ENCODE results near the gene VSIG8.
A peak's percentile ranks its signal among the peaks of the same experiment; 100 is the strongest.
"Not testable (repeated sequence)": the region's sequence is repeated elsewhere in the genome, so short reads cannot be mapped to it uniquely, and the experiment has no call there.

VSIG8 gene

DNA sequence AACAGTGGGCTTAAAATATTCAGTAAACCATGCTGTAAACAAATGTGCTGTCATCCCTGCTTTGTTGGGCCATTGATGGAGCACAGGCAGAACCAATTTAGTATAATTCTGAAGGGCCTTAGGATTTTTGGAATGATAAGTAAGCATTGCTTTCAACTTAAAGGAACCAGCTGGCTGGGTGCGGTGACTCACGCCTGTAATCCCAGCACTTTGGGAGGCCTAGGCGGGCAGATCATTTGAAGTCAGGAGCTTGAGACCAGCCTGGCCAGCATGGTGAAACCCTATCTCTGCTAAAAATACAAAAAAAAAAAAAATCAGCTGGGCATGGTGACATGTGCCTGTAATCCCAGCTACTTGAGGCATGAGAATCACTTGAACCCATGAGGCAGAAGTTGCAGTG is 41.6 kb upstream of the VSIG8 start:
- 65% methylated on average over 3 of the region's 3 CpGs for WGBS
- H3K27ac ChIP-seq (ENCODE audit: low read length, poor library complexity, severe bottlenecking); H3K36me3 ChIP-seq (ENCODE audit: control insufficient read depth in 1 of 2, insufficient read depth in 2 of 2, low read depth in 1 of 2, low read length in 2 of 2); H3K23ac ChIP-seq (ENCODE audit: low read length in 2 of 2); H3K9me3 ChIP-seq (ENCODE audit: control insufficient read depth, low read length); H4K8ac ChIP-seq (ENCODE audit: low read length); H2BK15ac ChIP-seq (ENCODE audit: low read depth, poor library complexity, severe bottlenecking); H3K4me1 ChIP-seq (ENCODE audit: control insufficient read depth, insufficient read depth, low read depth, low read length); H3K4me3 ChIP-seq (ENCODE audit: insufficient read depth in 1 of 2, low read depth in 1 of 2, low read length in 2 of 2); H3K4ac ChIP-seq (ENCODE audit: low read depth in 1 of 2, low read length in 2 of 2); H4K91ac ChIP-seq (ENCODE audit: low read length); H2AFZ ChIP-seq (ENCODE audit: low read depth, low read length); H3K18ac ChIP-seq (ENCODE audit: low read depth in 1 of 2, low read length in 2 of 2); H2BK120ac ChIP-seq (ENCODE audit: low read depth, low read length); H2AK5ac ChIP-seq (ENCODE audit: low read length, severe bottlenecking); H3K4me2 ChIP-seq (ENCODE audit: low read length, poor library complexity, severe bottlenecking); H3K9ac ChIP-seq (ENCODE audit: low read length); DNase-seq; H2BK12ac ChIP-seq (ENCODE audit: low read length in 2 of 2); H3K79me1 ChIP-seq (replicated peaks; ENCODE audit: low read length, poor library complexity, severe bottlenecking); H3K14ac ChIP-seq (ENCODE audit: low read length in 2 of 2); H2BK5ac ChIP-seq (ENCODE audit: low read depth, low read length, poor library complexity, severe bottlenecking); H3K27me3 ChIP-seq (ENCODE audit: control insufficient read depth in 1 of 2, insufficient read depth in 1 of 2, low read length in 2 of 2): not testable (repeated sequence)

DNA sequence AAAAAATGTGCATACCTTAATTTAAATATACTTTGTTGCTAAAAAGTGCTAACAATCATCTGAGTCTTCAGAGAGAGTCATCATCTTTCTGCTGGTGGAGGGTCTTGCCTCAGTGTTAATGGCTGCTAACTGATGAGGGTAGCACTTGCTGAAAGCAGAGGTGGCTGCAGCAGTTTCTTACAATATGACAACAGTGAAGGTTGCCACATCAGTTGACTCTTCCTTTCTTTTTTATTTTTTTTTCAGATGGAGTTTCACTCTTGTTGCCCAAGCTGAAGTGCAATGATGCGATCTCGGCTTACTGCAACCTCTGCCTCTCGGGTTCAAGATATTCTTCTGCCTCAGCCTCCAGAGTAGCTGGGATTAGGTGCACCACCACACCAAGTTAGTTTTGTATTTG is 40.1 kb upstream of the VSIG8 start:
- H4K8ac ChIP-seq (ENCODE audit: low read length), result no peak overlapping the region
- no peak overlapping the region for H3K23ac ChIP-seq (ENCODE audit: low read length in 2 of 2)
- H3K36me3 ChIP-seq (ENCODE audit: control insufficient read depth in 1 of 2, insufficient read depth in 2 of 2, low read depth in 1 of 2, low read length in 2 of 2), result no peaks in the 10 kb centered on the region
- no peak overlapping the region for H2BK15ac ChIP-seq (ENCODE audit: low read depth, poor library complexity, severe bottlenecking)
- no peak overlapping the region for H3K27ac ChIP-seq (ENCODE audit: low read length, poor library complexity, severe bottlenecking)
- no peak overlapping the region for H3K9ac ChIP-seq (ENCODE audit: low read length)
- no peaks in the 10 kb centered on the region for H3K79me1 ChIP-seq (replicated peaks; ENCODE audit: low read length, poor library complexity, severe bottlenecking)
- no peak overlapping the region for H2BK12ac ChIP-seq (ENCODE audit: low read length in 2 of 2)
- H3K14ac ChIP-seq (ENCODE audit: low read length in 2 of 2), result no peak overlapping the region
- no peak overlapping the region for H2BK5ac ChIP-seq (ENCODE audit: low read depth, low read length, poor library complexity, severe bottlenecking)
- 96% methylated on average over 3 of the region's 3 CpGs for WGBS
- no peak overlapping the region for H3K4me3 ChIP-seq (ENCODE audit: insufficient read depth in 1 of 2, low read depth in 1 of 2, low read length in 2 of 2)
- no peak overlapping the region for H3K4ac ChIP-seq (ENCODE audit: low read depth in 1 of 2, low read length in 2 of 2)
- no peak overlapping the region for H3K18ac ChIP-seq (ENCODE audit: low read depth in 1 of 2, low read length in 2 of 2)
- H2BK120ac ChIP-seq (ENCODE audit: low read depth, low read length), result no peak overlapping the region
- H3K27me3 ChIP-seq (ENCODE audit: control insufficient read depth in 1 of 2, insufficient read depth in 1 of 2, low read length in 2 of 2), result peaks cover 0 to 4% of the 10 kb centered on the region in 2 experiments
- H3K4me2 ChIP-seq (ENCODE audit: low read length, poor library complexity, severe bottlenecking), result no peak overlapping the region
- no peak for DNase-seq
- peaks cover 7% of the 10 kb centered on the region for H3K9me3 ChIP-seq (ENCODE audit: control insufficient read depth, low read length)
- H3K4me1 ChIP-seq (ENCODE audit: control insufficient read depth, insufficient read depth, low read depth, low read length), result peaks cover 12% of the 10 kb centered on the region
- H4K91ac ChIP-seq (ENCODE audit: low read length), result no peak overlapping the region
- no peak overlapping the region for H2AFZ ChIP-seq (ENCODE audit: low read depth, low read length)
- no peak overlapping the region for H2AK5ac ChIP-seq (ENCODE audit: low read length, severe bottlenecking)

DNA sequence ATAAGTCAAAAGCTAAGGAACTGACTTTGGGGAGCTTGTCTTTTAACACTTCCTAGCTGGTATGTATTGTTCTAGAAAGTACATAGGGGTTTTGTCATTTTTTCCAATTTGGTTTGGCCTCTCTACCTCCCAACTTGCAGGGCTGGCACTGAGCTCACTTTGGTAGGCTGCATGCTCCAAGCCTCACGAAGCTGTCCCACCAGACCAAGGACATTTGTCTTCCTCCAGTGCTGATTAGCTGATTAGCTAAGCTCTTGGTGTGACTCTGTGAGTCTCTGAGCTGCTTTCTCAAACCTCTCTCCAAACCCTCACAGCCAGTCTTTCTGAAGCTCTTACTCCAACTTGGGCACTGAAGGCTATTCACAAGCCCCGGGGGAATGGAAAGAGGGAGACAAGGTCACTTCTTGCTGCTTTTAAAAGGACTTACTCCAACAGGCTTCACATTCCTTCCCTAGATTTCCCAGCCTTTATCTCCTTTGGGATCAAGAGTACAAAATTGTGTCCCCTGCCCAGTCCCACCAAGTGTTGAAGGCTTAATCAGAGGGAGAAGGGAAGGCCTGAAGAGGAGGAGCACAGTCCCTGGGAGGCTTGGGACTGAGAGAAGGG is 38.4 kb upstream of the VSIG8 start:
- Histone ChIP-seq H3K9ac (ENCODE audit: low read length) (peak overlapping the region; percentile 64), H3K4ac (ENCODE audit: low read depth in 1 of 2, low read length in 2 of 2) (peak overlapping the region in 1 of 2 experiments; percentile 24), H3K36me3 (ENCODE audit: control insufficient read depth in 1 of 2, insufficient read depth in 2 of 2, low read depth in 1 of 2, low read length in 2 of 2) (no peaks in the 10 kb centered on the region), H4K8ac (ENCODE audit: low read length) (no peak overlapping the region), H2BK120ac (ENCODE audit: low read depth, low read length) (peak overlapping the region; percentile 12), H2AK5ac (ENCODE audit: low read length, severe bottlenecking) (no peak overlapping the region), H2BK15ac (ENCODE audit: low read depth, poor library complexity, severe bottlenecking) (no peak overlapping the region), H2AFZ (ENCODE audit: low read depth, low read length) (no peak overlapping the region), H2BK12ac (ENCODE audit: low read length in 2 of 2) (no peak overlapping the region), H3K4me1 (ENCODE audit: control insufficient read depth, insufficient read depth, low read depth, low read length) (peaks cover 12% of the 10 kb centered on the region), H3K9me3 (ENCODE audit: control insufficient read depth, low read length) (peaks cover 7% of the 10 kb centered on the region), H3K27me3 (ENCODE audit: control insufficient read depth in 1 of 2, insufficient read depth in 1 of 2, low read length in 2 of 2) (peaks cover 0 to 4% of the 10 kb centered on the region in 2 experiments), H3K23ac (ENCODE audit: low read length in 2 of 2) (no peak overlapping the region), H3K18ac (ENCODE audit: low read depth in 1 of 2, low read length in 2 of 2) (no peak overlapping the region), H2BK5ac (ENCODE audit: low read depth, low read length, poor library complexity, severe bottlenecking) (no peak overlapping the region), H3K14ac (ENCODE audit: low read length in 2 of 2) (no peak overlapping the region), H4K91ac (ENCODE audit: low read length) (no peak overlapping the region), H3K79me1 (replicated peaks; ENCODE audit: low read length, poor library complexity, severe bottlenecking) (no peaks in the 10 kb centered on the region), H3K4me2 (ENCODE audit: low read length, poor library complexity, severe bottlenecking) (no peak overlapping the region), H3K4me3 (ENCODE audit: insufficient read depth in 1 of 2, low read depth in 1 of 2, low read length in 2 of 2) (no peak overlapping the region), H3K27ac (ENCODE audit: low read length, poor library complexity, severe bottlenecking) (no peak overlapping the region)
- 66% methylated on average over 2 of the region's 2 CpGs for WGBS
- peak; percentile 43 for DNase-seq

DNA sequence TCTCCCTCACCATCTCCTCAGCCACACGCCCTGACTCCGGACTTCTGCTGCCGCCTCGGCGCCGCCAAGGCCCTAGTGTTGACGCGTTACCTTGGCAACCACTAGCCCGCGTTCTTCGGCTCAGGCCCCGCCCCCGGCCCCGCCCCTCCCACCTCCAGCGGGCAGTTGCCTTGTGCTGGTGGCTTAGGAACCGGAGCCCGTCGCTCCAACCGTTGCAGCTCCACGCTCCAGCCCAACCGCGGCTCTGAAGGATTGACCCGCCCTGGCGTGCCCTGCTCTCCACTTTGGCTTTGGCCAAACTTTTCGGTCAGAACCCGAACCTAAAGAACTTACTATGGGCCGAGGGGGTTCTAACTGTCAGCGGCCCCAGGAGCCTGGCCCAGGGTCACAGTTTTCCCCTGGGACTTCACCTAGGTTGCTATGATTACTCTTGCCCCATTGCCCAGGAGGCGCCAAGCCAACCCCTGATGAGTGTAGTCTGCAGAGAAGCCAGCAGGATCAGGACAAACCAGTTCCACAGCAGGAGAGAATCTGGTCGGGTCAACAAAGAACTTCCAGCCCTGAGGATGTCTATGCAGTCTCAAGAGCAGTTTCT is 37.7 kb upstream of the VSIG8 start, which contains the start of gene CFAP45:
Gene CFAP45, minus strand, starts transcription at position 80 of the 595 bp plus-strand sequence. Its CDS starts 67 bp downstream, at position 13.
- H3K4me2 ChIP-seq (ENCODE audit: low read length, poor library complexity, severe bottlenecking), result peak within 1 kb of the TSS; percentile 48
- no peak within 1 kb of the TSS for H2AFZ ChIP-seq (ENCODE audit: low read depth, low read length)
- H2AK5ac ChIP-seq (ENCODE audit: low read length, severe bottlenecking), result no peak within 1 kb of the TSS
- no peak within 1 kb of the TSS for H3K23ac ChIP-seq (ENCODE audit: low read length in 2 of 2)
- no peak within 1 kb of the TSS for H2BK5ac ChIP-seq (ENCODE audit: low read depth, low read length, poor library complexity, severe bottlenecking)
- no peaks in the 10 kb centered on the region for H3K79me1 ChIP-seq (replicated peaks; ENCODE audit: low read length, poor library complexity, severe bottlenecking)
- H3K4me1 ChIP-seq (ENCODE audit: control insufficient read depth, insufficient read depth, low read depth, low read length), result peaks cover 12% of the 10 kb centered on the region
- peak within 1 kb of the TSS in 1 of 2 experiments; percentile 57 for H3K14ac ChIP-seq (ENCODE audit: low read length in 2 of 2)
- peaks cover 0 to 4% of the 10 kb centered on the region in 2 experiments for H3K27me3 ChIP-seq (ENCODE audit: control insufficient read depth in 1 of 2, insufficient read depth in 1 of 2, low read length in 2 of 2)
- peak within 1 kb of the TSS; percentile 64 for H3K9ac ChIP-seq (ENCODE audit: low read length)
- peak; percentile 93 for DNase-seq
- H3K18ac ChIP-seq (ENCODE audit: low read depth in 1 of 2, low read length in 2 of 2), result peak within 1 kb of the TSS; percentile 43 to 66
- H2BK12ac ChIP-seq (ENCODE audit: low read length in 2 of 2), result peak within 1 kb of the TSS in 1 of 2 experiments; percentile 83
- H3K27ac ChIP-seq (ENCODE audit: low read length, poor library complexity, severe bottlenecking), result no peak within 1 kb of the TSS
- H2BK15ac ChIP-seq (ENCODE audit: low read depth, poor library complexity, severe bottlenecking), result peak within 1 kb of the TSS; percentile 78
- H3K9me3 ChIP-seq (ENCODE audit: control insufficient read depth, low read length), result peaks cover 7% of the 10 kb centered on the region
- H4K8ac ChIP-seq (ENCODE audit: low read length), result peak within 1 kb of the TSS; percentile 85
- peak within 1 kb of the TSS; percentile 42 for H2BK120ac ChIP-seq (ENCODE audit: low read depth, low read length)
- 5% methylated on average over 30 of the region's 30 CpGs for WGBS
- H4K91ac ChIP-seq (ENCODE audit: low read length), result peak within 1 kb of the TSS; percentile 53
- H3K4ac ChIP-seq (ENCODE audit: low read depth in 1 of 2, low read length in 2 of 2), result peak within 1 kb of the TSS in 1 of 2 experiments; percentile 48
- no peak within 1 kb of the TSS for H3K4me3 ChIP-seq (ENCODE audit: insufficient read depth in 1 of 2, low read depth in 1 of 2, low read length in 2 of 2)
- H3K36me3 ChIP-seq (ENCODE audit: control insufficient read depth in 1 of 2, insufficient read depth in 2 of 2, low read depth in 1 of 2, low read length in 2 of 2), result no peaks in the 10 kb centered on the region
